ENCODE measurements around the gene INMT.

DNA sequence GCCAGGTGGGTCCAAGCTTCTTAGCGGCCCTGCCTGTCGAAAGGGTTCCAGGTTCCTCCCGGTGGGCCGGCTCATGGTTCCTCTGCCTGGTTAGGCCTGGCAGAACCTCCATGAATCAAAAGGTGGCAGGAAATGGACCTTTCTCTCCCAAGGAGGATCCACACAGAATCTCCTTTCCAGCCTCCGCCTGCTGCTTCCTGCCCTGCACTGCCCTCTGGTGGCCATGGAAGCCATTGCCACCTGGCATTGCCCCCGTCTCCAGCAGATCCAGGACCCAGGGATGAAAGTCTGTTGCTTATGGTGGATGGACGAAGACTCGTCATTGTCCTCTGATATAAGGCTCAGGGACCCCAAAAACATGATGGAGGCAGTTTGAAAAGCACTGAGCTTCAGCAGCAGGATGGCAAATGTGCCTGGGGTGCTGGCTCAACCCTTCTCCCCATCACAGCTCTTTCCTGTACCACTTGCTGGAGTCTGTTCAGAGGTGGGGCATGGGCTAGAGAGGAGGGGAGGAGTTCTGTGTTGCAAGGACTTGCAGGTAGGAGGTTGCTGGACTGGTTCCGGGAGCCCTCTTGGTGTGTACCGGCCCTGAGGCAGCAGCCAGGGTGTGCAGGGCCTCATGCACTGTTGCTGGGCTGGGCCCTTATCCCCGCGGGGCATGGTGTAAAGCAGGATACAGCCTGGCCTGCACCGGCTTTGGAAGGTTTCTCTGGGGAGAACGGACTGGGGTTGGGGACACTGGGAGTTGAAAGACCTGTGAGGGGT, 11.3 kb upstream of the INMT start:
- no peak for TF ChIP-seq KDM4B (CRISPR knock-in tag; IDR thresholded peaks at IDR 0.05)
- no peak for TF ChIP-seq ZNF24 (IDR thresholded peaks at IDR 0.05)
- TF ChIP-seq SP1 (IDR thresholded peaks at IDR 0.05), result no peak
- no peak for TF ChIP-seq SP1 (CRISPR knock-in tag; IDR thresholded peaks at IDR 0.05)
- no peak for TF ChIP-seq CHD4 (IDR thresholded peaks at IDR 0.05; ENCODE audit: borderline replicate concordance, low read length)
- TF ChIP-seq ATF1 (CRISPR knock-in tag; IDR thresholded peaks at IDR 0.05), result no peak
- no peak for TF ChIP-seq MED1 (CRISPR knock-in tag; IDR thresholded peaks at IDR 0.05)
- TF ChIP-seq ARHGAP35 (CRISPR knock-in tag; IDR thresholded peaks at IDR 0.05; ENCODE audit: borderline replicate concordance), result no peak
- TF ChIP-seq, protein P1, sequence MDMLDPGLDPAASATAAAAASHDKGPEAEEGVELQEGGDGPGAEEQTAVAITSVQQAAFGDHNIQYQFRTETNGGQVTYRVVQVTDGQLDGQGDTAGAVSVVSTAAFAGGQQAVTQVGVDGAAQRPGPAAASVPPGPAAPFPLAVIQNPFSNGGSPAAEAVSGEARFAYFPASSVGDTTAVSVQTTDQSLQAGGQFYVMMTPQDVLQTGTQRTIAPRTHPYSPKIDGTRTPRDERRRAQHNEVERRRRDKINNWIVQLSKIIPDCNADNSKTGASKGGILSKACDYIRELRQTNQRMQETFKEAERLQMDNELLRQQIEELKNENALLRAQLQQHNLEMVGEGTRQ (IDR thresholded peaks at IDR 0.05; ENCODE audit: low read depth, low read length), result no peak
- TF ChIP-seq, protein P1 (CRISPR knock-in tag; IDR thresholded peaks at IDR 0.05; ENCODE audit: borderline replicate concordance), result no peak
